Spleen (tissue), 11 donors: ENCODE data around the gene SCNN1G. TPM values are rescaled to one million over a fixed set of nuclear protein-coding genes. Genes with fewer than 3 reads are reported as not detected.
A peak's percentile ranks its signal among the peaks of the same experiment; 100 is the strongest.

Source experiments
- DNase-seq: peaks from one replicate; pipeline ENCODE4 v3.0.0-alpha.2; 2020
- H3K27ac ChIP-seq, 8 donors: fragments of 200-600 bp; sonication (generic) in 7 of 8; 1 replicate in 4 of 8; 2 replicates in 4 of 8; pipeline versions ENCODE4 v1.5.0 to v1.8.0; 2016 to 2021; ENCODE audit warnings: inconsistent platforms in 4 of 8, mild to moderate bottlenecking in 4 of 8, moderate library complexity in 1 of 8
- H3K27me3 ChIP-seq, 7 donors: fragments of 200-600 bp; sonication (generic) in 6 of 7; replicated peaks in 1 of 7; 1 replicate in 4 of 7; 2 replicates in 3 of 7; pipeline versions ENCODE4 v1.5.0 to v1.8.0; 2016 to 2021; ENCODE audit warnings: inconsistent platforms in 3 of 7, mild to moderate bottlenecking in 1 of 7
- H3K36me3 ChIP-seq, 6 donors: fragments of 200-600 bp; sonication (generic) in 5 of 6; 1 replicate in 4 of 6; 2 replicates in 2 of 6; pipeline versions ENCODE4 v1.5.0 to v1.8.0; 2016 to 2021; ENCODE audit warnings: inconsistent platforms in 2 of 6
- H3K4me1 ChIP-seq, 6 donors: fragments of 200-600 bp; sonication (generic) in 5 of 6; 1 replicate in 3 of 6; 2 replicates in 3 of 6; pipeline versions ENCODE4 v1.5.0 to v1.8.0; 2016 to 2021; ENCODE audit warnings: inconsistent platforms in 3 of 6
- H3K4me3 ChIP-seq, 8 donors: fragments of 200-600 bp; sonication (generic) in 7 of 8; 1 replicate in 4 of 8; 2 replicates in 4 of 8; pipeline versions ENCODE4 v1.5.0 to v1.8.0; 2016 to 2021; ENCODE audit warnings: inconsistent platforms in 4 of 8, mild to moderate bottlenecking in 4 of 8, moderate library complexity in 2 of 8
- H3K9me3 ChIP-seq, 8 donors: fragments of 200-600 bp; sonication (generic) in 7 of 8; 1 replicate in 4 of 8; 2 replicates in 4 of 8; pipeline versions ENCODE4 v1.5.0 to v1.8.0; 2016 to 2021; ENCODE audit warnings: inconsistent platforms in 4 of 8
- CTCF ChIP-seq, 11 experiments: fragments of 200-600 bp in 7 of 11; fragments of 450-650 bp in 4 of 11; sonication (generic) in 4 of 11; IDR thresholded peaks in 8 of 11; conservative IDR thresholded peaks in 3 of 11; 1 replicate in 7 of 11; 2 replicates in 4 of 11; pipeline versions ENCODE4 v1.4.0 to v1.8.0; 2016 to 2021; ENCODE audit warnings: antibody characterized with exemption in 11 of 11, inconsistent platforms in 4 of 11, mild to moderate bottlenecking in 1 of 11
- POLR2A ChIP-seq, 3 donors: fragments of 450-650 bp; IDR thresholded peaks; one replicate each; pipeline ENCODE4 v1.5.1; 2017; ENCODE audit warnings: antibody characterized with exemption in 3 of 3, mild to moderate bottlenecking in 1 of 3
- POLR2AphosphoS5 ChIP-seq, 3 donors: sonication (generic); formaldehyde crosslinking; IDR thresholded peaks; one replicate each; pipeline ENCODE4 v1.5.1; 2017; ENCODE audit warnings: antibody characterized with exemption in 3 of 3
- WGBS, 5 donors: extraction: QIAGEN DNeasy Blood & Tissue Kit in 3 of 5; methylation state at CpG; one replicate each; pipeline versions ENCODE4 v1.1.5 to v1.1.7; 2013 to 2018; 5-methylcytosine and 5-hydroxymethylcytosine counted together
- intact Hi-C: fragments of 100-400 bp; cut with DNase I; formaldehyde crosslinking; loops from one replicate; pipeline ENCODE4 v1.15.0; 2023; ENCODE audit warnings: low total_unique reads
- polyA plus RNA-seq, 3 donors: library from polyadenylated mRNA; stranded (reverse); fragments of 200-250 nt; gene quantifications; one replicate each; pipeline ENCODE4 v1.2.1, GENCODE V29; 2013
- total RNA-seq, 7 donors: library from RNA; depleted of rRNA in 3 of 7; stranded (reverse); fragments of >200 nt in 3 of 7; fragmentation: NEBNext Ultra II Directional in 4 of 7; extraction: Animal tissue kit (Norgen Biotek cat#: 25700) in 4 of 7; gene quantifications; one replicate each; pipeline versions ENCODE4 v1.1.0 to v1.2.1, GENCODE V29; 2016 to 2021
- donor health status: healthy with polysubstance abuse.
- donor health status: DM: no; HTN: no; CAD: no; lungs with moderate emphysema.
- donor health status: DM: no; HTN: no; CAD: no.
- donor health status: Bipolar disorder and iron deficiency.
- donor health status: healthy.
- donor health status: DM: no; HTN: no; CAD: no.
- donor health status: DM: yes; HTN: yes; CAD: no.

Gene SCNN1G
- total and polyA plus RNA-seq, 10 donors, result 0.03 TPM; not detected in 8

- no peak for DNase-seq
- no peak overlapping the region for H3K27ac ChIP-seq
- H3K4me1 ChIP-seq, result no peaks in the 10 kb centered on the region
- TF ChIP-seq POLR2AphosphoS5 (IDR thresholded peaks at IDR 0.05), result no peak
- no peak for TF ChIP-seq CTCF (IDR thresholded peaks at IDR 0.05 in 8 of 11, conservative IDR thresholded peaks at IDR 0.05 in 3 of 11)
- no peak for TF ChIP-seq POLR2A (IDR thresholded peaks at IDR 0.05)
- intact Hi-C loops, result no loop called here
- H3K27me3 ChIP-seq, result peaks cover 0 to 92% (median 16%) of the 10 kb centered on the region in 7 donors
- H3K4me3 ChIP-seq, result no peak overlapping the region
- no peaks in the 10 kb centered on the region for H3K9me3 ChIP-seq
- no peaks in the 10 kb centered on the region for H3K36me3 ChIP-seq
These were observed 6.9 kb upstream of the SCNN1G start for GRCh38 chr16:23175651-23176050.

DNA sequence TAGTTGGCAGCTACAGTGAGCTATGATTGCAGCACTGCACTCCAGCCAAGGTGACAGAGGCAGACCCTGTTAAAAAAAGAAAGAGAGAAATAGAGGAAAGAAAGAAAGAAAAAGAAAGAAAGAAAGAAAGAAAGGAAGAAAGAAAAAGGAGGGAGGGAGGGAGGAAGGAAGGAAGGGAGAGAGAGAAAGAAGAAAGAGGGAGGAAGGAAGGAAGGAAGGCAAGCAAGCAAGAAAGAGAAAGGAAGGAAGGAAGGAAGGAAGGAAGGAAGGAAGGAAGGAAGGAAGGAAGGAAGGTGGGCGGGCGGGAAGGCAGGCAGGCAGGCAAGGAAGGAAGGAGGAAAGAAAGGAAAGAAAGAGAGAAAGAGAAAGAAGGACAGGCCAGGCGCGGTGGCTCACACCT is 1.0 kb upstream of the SCNN1G start:
- Histone ChIP-seq H3K4me3 (no peak overlapping the region), H3K27ac (no peak overlapping the region), H3K9me3 (no peaks in the 10 kb centered on the region), H3K36me3 (no peaks in the 10 kb centered on the region), H3K4me1 (peaks cover 12 to 20% (median 14%) of the 10 kb centered on the region in 6 donors), H3K27me3 (peaks cover 0 to 98% (median 45%) of the 10 kb centered on the region in 7 donors)
- intact Hi-C loops, result loop anchor here (5.0 kb wide), 1 partner anchor 251 kb away; no protein-coding TSS in a partner anchor
- no peak for TF ChIP-seq POLR2AphosphoS5 (IDR thresholded peaks at IDR 0.05)
- TF ChIP-seq POLR2A (IDR thresholded peaks at IDR 0.05), result no peak
- TF ChIP-seq CTCF (IDR thresholded peaks at IDR 0.05 in 8 of 11, conservative IDR thresholded peaks at IDR 0.05 in 3 of 11), result no peak
- WGBS, 5 donors, result 77 to 82% (median 79%) methylated on average over 4 of the region's 4 CpGs
- DNase-seq, result no peak

DNA sequence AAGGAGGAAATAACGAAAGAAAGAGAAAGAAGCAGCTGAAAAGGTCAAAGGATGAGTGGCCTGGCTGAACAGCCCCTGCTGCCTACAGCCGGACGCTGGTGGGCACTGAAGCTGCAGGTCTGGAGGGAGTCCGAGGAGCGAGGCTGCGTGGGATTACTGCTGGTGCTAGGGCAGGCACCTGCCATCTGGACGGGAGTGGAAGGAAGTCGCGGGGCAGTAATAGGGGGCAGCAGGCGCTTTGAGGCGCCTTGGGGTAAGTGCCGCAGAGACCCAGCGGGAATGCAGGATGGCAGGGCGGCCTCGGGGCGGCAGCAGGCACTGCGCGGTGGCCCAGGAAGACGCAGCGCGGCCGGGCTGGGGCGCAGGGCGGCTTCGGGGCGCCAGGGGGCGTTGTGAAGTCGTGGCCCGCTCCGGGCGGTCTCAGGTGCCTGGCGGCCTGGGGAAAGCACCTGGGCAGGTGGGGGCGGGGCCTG is 303 bp upstream of the SCNN1G start:
- TF ChIP-seq CTCF (IDR thresholded peaks at IDR 0.05 in 8 of 11, conservative IDR thresholded peaks at IDR 0.05 in 3 of 11), result peak; percentile 59 to 96 (median 91)
- peak in 2 of 3 donors; percentile 21 to 36 for TF ChIP-seq POLR2AphosphoS5 (IDR thresholded peaks at IDR 0.05)
- TF ChIP-seq POLR2A (IDR thresholded peaks at IDR 0.05), result no peak
- WGBS, 5 donors, result 3 to 5% (median 5%) methylated on average over 30 to 33 of the region's 33 CpGs
- peak; percentile 92 for DNase-seq
- Histone ChIP-seq H3K9me3 (no peaks in the 10 kb centered on the region), H3K27ac (no peak overlapping the region), H3K27me3 (peaks cover 0 to 98% (median 45%) of the 10 kb centered on the region in 7 donors), H3K36me3 (no peaks in the 10 kb centered on the region), H3K4me1 (peaks cover 12 to 20% (median 14%) of the 10 kb centered on the region in 6 donors), H3K4me3 (peak overlapping the region; percentile 15 to 69 (median 34))
- intact Hi-C loops, result loop anchor here (5.0 kb wide), 1 partner anchor 250 kb away; no protein-coding TSS in a partner anchor

DNA sequence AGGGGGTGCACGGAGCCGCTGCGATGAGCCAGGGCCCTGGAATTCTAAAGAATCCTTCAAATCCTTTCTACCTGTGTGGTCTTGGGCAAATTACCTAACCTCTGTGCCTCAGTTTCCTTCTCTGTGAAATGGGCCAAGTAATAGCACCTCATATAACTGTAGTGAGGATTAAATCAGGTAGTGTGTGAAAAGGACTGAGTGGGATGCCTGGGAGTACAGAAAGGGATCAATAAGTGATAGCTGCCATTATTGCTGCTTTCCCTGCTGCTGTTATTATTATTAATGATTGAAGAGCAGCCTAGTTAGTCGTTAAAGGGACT is 958 bp downstream of the SCNN1G start:
- intact Hi-C loops, result loop anchor here (5.0 kb wide), 1 partner anchor 249 kb away; no protein-coding TSS in a partner anchor
- H3K4me3 ChIP-seq, result peak overlapping the region in 1 of 8 donors; percentile 32
- no peaks in the 10 kb centered on the region for H3K9me3 ChIP-seq
- WGBS, 5 donors, result 22 to 53% (median 28%) methylated on average over 1 to 4 of the region's 4 CpGs
- peaks cover 0 to 88% (median 45%) of the 10 kb centered on the region in 7 donors for H3K27me3 ChIP-seq
- TF ChIP-seq POLR2AphosphoS5 (IDR thresholded peaks at IDR 0.05), result no peak
- H3K4me1 ChIP-seq, result peaks cover 12 to 20% (median 14%) of the 10 kb centered on the region in 6 donors
- no peaks in the 10 kb centered on the region for H3K36me3 ChIP-seq
- H3K27ac ChIP-seq, result no peak overlapping the region
- no peak for DNase-seq
